NCI-H2196 (cell line): Measurements from ENCODE around the gene GYPA.
"Not testable (repeated sequence)": the region's sequence is repeated elsewhere in the genome, so short reads cannot be mapped to it uniquely, and the experiment has no call there.

Experiments
- DNase-seq: peaks from one replicate; lab custom pipeline; 2025; ENCODE audit not compliant: unreplicated experiment; lab: John Stamatoyannopoulos, UW

GYPA gene

GRCh38 chr4:144140594-144141295 lies at the start of gene GYPA:
TSS of gene GYPA (minus strand) at chr4:144140718. CDS start at chr4:144140635, 83 bp downstream.
- not testable (repeated sequence) for DNase-seq

GRCh38 chr4:144190009-144190408 lies 49.5 kb upstream of the GYPA start:
- no peak for DNase-seq

- no peak for DNase-seq
These were observed 48.6 kb upstream of the GYPA start for GRCh38 chr4:144189121-144189520.

- no peak for DNase-seq
These were observed 44.6 kb upstream of the GYPA start for GRCh38 chr4:144185086-144185485.

GRCh38 chr4:144183165-144183564 lies 42.6 kb upstream of the GYPA start:
- DNase-seq = no peak

- no peak for DNase-seq
These were observed 40.9 kb upstream of the GYPA start for GRCh38 chr4:144181391-144181790.

GRCh38 chr4:144179152-144179739 lies 38.7 kb upstream of the GYPA start:
- no peak for DNase-seq

GRCh38 chr4:144178414-144178813 lies 37.9 kb upstream of the GYPA start:
- no peak for DNase-seq

GRCh38 chr4:144176476-144176875 lies 36.0 kb upstream of the GYPA start:
- no peak for DNase-seq

GRCh38 chr4:144174401-144175067 lies 34.0 kb upstream of the GYPA start:
- peak; percentile 26 for DNase-seq

- DNase-seq = no peak
These were observed 31.2 kb upstream of the GYPA start for GRCh38 chr4:144171697-144172096.

- DNase-seq = no peak
These were observed 28.7 kb upstream of the GYPA start for GRCh38 chr4:144169211-144169610.

- DNase-seq = no peak
These were observed 13.5 kb upstream of the GYPA start for GRCh38 chr4:144154044-144154443.

GRCh38 chr4:144142690-144143326 lies 2.3 kb upstream of the GYPA start:
- peak; percentile 9 for DNase-seq

- DNase-seq = no peak
These were observed 975 bp upstream of the GYPA start for GRCh38 chr4:144141493-144141892.

GRCh38 chr4:144139991-144140390 lies 527 bp downstream of the GYPA start:
- not testable (repeated sequence) for DNase-seq

- not testable (repeated sequence) for DNase-seq
These were observed 971 bp downstream of the GYPA start for GRCh38 chr4:144139547-144139946.

GRCh38 chr4:144138239-144138638 lies 2.3 kb downstream of the GYPA start:
- not testable (repeated sequence) for DNase-seq

- DNase-seq = not testable (repeated sequence)
These were observed 3.2 kb downstream of the GYPA start for GRCh38 chr4:144137137-144137931.

- not testable (repeated sequence) for DNase-seq
These were observed 4.3 kb downstream of the GYPA start for GRCh38 chr4:144136189-144136588.

- DNase-seq = not testable (repeated sequence)
These were observed 10.4 kb downstream of the GYPA start for GRCh38 chr4:144130167-144130566.
